ENCODE results near the gene SLC47A2. TPM values are rescaled to one million over a fixed set of nuclear protein-coding genes. Genes with fewer than 3 reads are reported as not detected.

SLC47A2 gene
- total and polyA plus RNA-seq, 8 donors: 0.78 TPM; not detected in 7

- intact Hi-C loops (cut with DNase I; ENCODE audit: low total_unique reads): no loop called here
- DNase-seq: no peak
- Histone ChIP-seq H3K4me3 (no peak overlapping the region), H3K4me1 (peaks cover 0 to 19% (median 15%) of the 10 kb centered on the region in 4 donors), H3K27me3 (no peaks in the 10 kb centered on the region), H3K27ac (no peak overlapping the region), H3K9me3 (no peaks in the 10 kb centered on the region), H3K36me3 (no peaks in the 10 kb centered on the region)
- TF ChIP-seq, protein P1, sequence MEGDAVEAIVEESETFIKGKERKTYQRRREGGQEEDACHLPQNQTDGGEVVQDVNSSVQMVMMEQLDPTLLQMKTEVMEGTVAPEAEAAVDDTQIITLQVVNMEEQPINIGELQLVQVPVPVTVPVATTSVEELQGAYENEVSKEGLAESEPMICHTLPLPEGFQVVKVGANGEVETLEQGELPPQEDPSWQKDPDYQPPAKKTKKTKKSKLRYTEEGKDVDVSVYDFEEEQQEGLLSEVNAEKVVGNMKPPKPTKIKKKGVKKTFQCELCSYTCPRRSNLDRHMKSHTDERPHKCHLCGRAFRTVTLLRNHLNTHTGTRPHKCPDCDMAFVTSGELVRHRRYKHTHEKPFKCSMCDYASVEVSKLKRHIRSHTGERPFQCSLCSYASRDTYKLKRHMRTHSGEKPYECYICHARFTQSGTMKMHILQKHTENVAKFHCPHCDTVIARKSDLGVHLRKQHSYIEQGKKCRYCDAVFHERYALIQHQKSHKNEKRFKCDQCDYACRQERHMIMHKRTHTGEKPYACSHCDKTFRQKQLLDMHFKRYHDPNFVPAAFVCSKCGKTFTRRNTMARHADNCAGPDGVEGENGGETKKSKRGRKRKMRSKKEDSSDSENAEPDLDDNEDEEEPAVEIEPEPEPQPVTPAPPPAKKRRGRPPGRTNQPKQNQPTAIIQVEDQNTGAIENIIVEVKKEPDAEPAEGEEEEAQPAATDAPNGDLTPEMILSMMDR (IDR thresholded peaks at IDR 0.05): no peak
- TF ChIP-seq POLR2A (IDR thresholded peaks at IDR 0.05) (no peak), POLR2AphosphoS5 (IDR thresholded peaks at IDR 0.05) (no peak)
- WGBS, 5 donors: 86 to 93% (median 90%) methylated on average over 17 to 22 of the region's 22 CpGs
These were observed 10.3 kb downstream of the SLC47A2 start for GRCh38 chr17:19705771-19706770.

GRCh38 chr17:19705201-19705600 lies 11.2 kb downstream of the SLC47A2 start:
- WGBS, 5 donors: 86 to 93% (median 89%) methylated on average over 13 of the region's 13 CpGs
- Histone ChIP-seq H3K4me1 (peaks cover 0 to 19% (median 15%) of the 10 kb centered on the region in 4 donors), H3K4me3 (no peak overlapping the region), H3K27ac (no peak overlapping the region), H3K9me3 (no peaks in the 10 kb centered on the region), H3K27me3 (no peaks in the 10 kb centered on the region), H3K36me3 (no peaks in the 10 kb centered on the region)
- intact Hi-C loops (cut with DNase I; ENCODE audit: low total_unique reads): no loop called here
- DNase-seq: no peak
- no peak for TF ChIP-seq POLR2AphosphoS5 (IDR thresholded peaks at IDR 0.05)
- no peak for TF ChIP-seq EP300 (IDR thresholded peaks at IDR 0.05)
- no peak for TF ChIP-seq POLR2A (IDR thresholded peaks at IDR 0.05)
- TF ChIP-seq, protein P1 (IDR thresholded peaks at IDR 0.05): no peak

- H3K27me3 ChIP-seq: no peaks in the 10 kb centered on the region
- no peaks in the 10 kb centered on the region for H3K36me3 ChIP-seq
- H3K4me1 ChIP-seq: peaks cover 0 to 19% (median 15%) of the 10 kb centered on the region in 4 donors
- WGBS, 5 donors: 55 to 77% (median 68%) methylated on average over 8 to 17 of the region's 17 CpGs
- intact Hi-C loops (cut with DNase I; ENCODE audit: low total_unique reads): no loop called here
- TF ChIP-seq POLR2A (IDR thresholded peaks at IDR 0.05) (no peak), POLR2AphosphoS5 (IDR thresholded peaks at IDR 0.05) (no peak), EP300 (IDR thresholded peaks at IDR 0.05) (no peak)
- TF ChIP-seq, protein P1 (IDR thresholded peaks at IDR 0.05): no peak
- H3K27ac ChIP-seq: no peak overlapping the region
- H3K4me3 ChIP-seq: no peak overlapping the region
- DNase-seq: peak; percentile 22 to 51
- H3K9me3 ChIP-seq: no peaks in the 10 kb centered on the region
These were observed 12.4 kb downstream of the SLC47A2 start for GRCh38 chr17:19703828-19704613.

DNA sequence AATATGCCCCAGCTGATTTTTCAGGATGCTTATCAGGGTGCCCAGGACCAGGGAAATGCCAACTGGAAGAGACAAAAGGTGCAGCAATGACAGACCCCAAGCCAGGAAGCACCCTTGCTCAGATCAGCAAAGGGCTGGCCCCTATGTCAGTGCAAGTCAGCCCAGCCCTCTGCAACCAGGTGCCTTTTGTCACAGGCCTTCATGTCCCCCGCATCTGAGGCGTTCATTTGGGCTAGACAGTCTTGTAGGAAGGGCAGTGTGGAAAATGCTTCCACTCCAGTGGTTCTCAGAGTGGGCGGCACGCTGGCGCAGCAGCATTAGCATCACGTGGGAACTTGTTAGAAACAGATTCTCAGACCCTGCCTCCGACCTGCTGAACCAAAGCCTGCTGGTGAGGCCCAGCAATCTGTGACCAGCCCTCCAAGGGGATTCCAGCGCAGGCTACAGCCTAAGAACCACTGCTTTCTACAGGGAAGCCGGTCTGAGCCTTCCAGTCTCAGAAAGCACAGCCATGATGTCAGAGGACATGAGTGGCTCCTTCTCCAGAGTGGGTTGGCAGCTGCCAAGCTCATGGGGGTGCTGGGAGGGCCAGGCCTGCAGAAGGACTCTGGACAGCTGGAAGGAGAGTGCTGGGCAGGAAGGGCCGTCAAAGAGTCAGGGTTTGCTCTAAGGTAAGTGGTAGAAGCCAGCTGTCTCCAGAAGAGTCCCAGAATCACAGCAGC lies 13.1 kb downstream of the SLC47A2 start:
- peaks cover 0 to 19% (median 15%) of the 10 kb centered on the region in 4 donors for H3K4me1 ChIP-seq
- intact Hi-C loops (cut with DNase I; ENCODE audit: low total_unique reads): no loop called here
- no peaks in the 10 kb centered on the region for H3K27me3 ChIP-seq
- H3K36me3 ChIP-seq: no peaks in the 10 kb centered on the region
- TF ChIP-seq, protein P1 (IDR thresholded peaks at IDR 0.05): no peak
- TF ChIP-seq POLR2AphosphoS5 (IDR thresholded peaks at IDR 0.05): no peak
- TF ChIP-seq POLR2A (IDR thresholded peaks at IDR 0.05): no peak
- no peak for TF ChIP-seq EP300 (IDR thresholded peaks at IDR 0.05)
- 69 to 85% (median 73%) methylated on average over 10 of the region's 10 CpGs for WGBS, 5 donors
- H3K27ac ChIP-seq: no peak overlapping the region
- H3K4me3 ChIP-seq: no peak overlapping the region
- DNase-seq: peak in 1 of 2 donors; percentile 28
- H3K9me3 ChIP-seq: no peaks in the 10 kb centered on the region

Data from stomach (tissue), 9 donors.